GM18868 (cell line): ENCODE data around the gene CSPG5.

Experiments used
- ATAC-seq: cut with Tn5 transposase; IDR thresholded peaks from one replicate; pipeline ENCODE4 v1.9.1; 2021; ENCODE audit warnings: mild to moderate bottlenecking, moderate library complexity; ENCODE audit not compliant: unreplicated experiment

CSPG5 gene

DNA sequence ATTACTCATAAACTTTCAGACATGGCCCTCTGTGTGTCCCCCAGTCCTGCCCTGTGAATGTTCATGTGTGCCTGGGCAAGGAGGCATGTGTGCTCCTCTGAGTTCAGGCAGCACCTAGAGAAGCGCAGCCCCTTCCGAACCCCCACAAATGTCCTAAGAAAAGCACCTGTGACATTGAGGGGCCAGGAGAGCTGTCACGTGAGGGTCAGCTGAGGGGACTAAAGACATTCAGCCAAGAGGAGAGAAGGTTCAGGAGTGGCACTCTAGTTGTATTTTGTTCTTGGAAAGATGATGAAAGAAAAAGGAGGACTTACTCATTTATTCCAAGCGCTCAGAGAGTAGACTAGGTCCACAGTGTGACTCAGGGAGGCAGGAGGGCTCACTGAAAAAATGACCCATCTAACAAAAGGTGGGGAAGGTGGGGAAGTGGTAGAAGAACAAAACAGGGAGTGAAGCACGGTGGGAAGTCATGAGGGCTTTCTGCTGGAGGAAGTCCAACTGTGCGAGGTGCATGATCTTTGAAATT is 37.0 kb downstream of the CSPG5 start:
- ATAC-seq: no peak

DNA sequence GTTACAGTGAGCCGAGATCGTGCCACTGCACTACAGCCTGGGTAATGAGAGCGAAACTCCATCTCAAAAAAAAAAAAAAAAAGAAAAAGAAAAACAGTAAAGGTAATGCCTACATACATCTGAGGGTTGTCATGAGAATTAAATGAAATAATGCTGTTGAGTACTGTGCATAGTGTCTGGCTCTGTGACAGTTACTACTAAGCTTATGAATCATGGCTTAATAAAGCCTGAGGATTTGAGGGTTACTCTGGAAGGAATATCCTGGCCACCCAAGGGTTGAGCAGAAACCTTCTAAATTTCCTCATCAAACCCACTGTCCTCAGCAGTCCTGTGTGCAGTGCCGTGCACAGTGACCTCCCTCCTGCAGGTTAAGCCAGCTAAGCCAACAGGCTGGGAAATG is 38.4 kb downstream of the CSPG5 start:
- ATAC-seq: no peak

DNA sequence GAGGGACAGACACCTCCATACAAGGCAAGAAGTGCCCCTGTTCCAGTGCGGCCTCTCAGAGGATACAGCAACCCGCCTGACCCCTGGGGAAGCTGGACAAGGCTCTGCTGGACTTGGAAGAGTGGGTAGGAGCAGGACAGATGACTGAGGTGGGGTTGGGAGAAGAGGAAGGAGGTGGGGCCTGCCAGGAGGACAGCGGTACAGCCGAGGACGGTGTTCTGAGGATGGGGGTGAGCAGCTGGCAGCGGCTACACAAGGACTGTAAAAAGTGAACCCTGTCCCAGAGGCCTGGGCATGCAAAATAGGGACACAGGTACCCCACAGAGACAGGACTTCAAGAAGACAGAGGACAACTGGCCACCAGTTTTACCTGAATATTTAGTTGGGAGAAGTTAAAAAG is 41.7 kb downstream of the CSPG5 start:
- ATAC-seq: no peak

DNA sequence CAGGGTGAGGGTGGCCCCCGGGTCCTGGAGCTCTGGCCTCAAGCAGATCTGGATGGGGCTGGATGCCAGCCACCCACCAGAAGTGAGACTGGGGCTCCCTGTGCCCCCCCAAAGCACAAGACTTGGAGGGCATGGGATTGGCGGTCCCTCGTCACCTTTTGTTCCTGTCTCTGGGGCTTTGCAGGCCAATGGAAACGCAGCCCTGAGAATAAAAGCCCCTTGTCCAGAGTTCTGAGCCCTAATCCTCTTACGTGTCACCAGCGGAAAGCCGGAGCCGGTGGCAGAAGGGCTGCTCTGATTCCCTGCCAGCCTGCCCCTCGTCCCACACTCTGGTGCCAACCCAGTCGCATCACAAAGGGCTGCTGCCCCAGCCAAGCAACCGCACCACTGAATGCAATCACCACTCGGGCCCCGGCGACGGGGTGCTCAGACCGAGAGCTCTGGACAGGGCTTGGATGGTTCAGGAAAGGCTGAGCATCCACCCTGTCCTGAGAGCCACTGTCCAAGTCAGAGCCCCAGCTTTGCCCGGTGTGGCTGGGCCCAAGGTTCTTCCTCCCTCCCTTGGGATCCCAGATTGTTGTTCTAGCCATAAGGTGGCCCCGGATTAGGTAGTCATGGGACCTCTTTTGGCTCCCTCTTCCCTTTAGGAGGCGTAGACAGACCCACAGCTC is 42.3 kb downstream of the CSPG5 start:
- no peak for ATAC-seq

DNA sequence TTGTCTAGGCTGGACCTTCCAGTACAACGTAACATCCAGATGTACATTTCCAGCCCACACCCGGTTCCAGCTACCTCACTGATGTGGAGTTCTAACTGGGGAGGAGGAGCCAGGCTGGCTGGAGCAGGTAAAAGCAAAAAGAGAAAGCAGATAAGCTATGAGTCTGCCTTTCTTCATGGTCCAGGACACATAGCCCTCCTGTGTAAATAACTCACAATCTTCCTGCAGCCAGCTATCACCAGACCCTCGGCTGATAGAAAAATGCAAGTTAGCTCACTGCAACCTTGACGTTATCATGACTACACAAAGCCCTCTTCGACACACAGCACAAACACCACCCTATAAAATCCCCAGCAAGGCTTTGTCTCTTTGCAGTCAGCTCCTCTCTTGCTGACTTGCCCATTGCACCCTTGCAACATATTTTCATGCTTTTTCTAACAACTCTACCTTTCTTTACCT is 44.6 kb downstream of the CSPG5 start:
- ATAC-seq: no peak

DNA sequence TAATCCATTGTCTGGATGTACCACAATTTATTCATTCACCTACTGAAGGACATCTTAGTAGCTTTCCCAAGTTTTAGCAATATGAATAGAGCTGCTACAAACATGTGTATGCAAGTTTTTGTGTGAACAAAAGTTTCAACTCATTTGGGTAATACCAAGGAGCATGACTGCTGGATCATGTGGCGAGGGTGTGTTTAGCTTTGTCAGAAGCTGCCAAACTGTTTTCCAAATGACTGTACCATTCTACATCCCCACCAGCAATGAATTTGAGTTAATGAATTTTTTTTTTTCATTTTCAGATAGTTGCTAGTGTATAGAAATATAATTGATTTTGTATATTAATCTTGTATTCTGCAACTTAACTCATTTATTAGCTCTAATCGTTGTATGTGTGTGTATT is 45.2 kb downstream of the CSPG5 start:
- ATAC-seq: no peak

DNA sequence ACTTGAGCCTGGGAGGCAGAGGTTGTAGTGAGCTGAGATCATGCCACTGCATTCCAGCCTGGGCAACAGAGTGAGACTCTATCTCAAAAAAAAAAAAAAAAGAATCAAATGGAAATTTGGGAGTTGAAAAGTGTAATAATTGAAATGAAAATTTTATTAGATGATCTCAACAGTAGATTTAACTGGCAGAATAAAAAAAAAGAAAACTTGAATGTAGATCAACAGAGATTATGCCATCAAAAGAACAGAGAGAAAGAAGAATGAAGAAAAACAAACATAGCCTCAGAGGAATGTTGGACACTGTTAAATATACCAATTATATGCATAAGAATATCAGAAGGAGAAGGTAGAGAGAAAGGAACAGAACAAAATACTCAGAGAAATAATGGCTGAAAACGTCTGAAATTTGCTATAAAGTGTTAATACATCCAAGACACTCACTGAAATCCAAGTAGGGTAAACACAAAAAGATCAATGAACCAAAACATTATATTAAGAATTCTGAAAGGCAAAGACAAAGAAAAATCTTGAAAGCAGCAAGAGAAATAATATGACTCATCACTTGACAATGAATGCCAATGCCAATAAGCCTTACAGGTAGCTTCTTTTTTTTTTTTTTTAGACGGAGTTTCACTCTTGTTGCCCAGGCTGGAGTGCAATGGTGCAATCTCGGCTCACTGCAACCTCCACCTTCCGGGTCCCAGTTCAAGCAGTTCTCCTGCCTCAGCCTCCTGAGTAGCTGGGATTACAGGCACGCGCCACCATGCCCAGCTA is 50.5 kb downstream of the CSPG5 start:
- ATAC-seq: no peak

DNA sequence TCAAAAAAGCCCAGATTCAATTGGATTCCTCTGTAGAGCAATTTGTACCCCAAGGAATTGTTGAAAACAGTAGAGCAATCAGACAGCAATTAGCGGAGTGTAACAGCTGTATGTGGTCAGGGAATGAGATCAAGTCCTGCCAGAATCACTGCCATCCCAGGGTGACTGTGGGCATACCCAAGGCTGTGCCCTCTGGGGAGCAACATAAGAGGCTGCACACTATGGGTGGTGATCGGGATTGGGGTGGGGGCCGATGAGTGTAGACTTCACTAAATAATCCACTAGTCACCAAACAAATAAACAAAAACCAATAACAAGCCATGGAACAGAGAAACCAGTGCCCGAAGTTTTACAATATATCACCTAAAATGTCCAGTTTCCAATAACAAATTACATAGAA is 53.0 kb downstream of the CSPG5 start:
- no peak for ATAC-seq

DNA sequence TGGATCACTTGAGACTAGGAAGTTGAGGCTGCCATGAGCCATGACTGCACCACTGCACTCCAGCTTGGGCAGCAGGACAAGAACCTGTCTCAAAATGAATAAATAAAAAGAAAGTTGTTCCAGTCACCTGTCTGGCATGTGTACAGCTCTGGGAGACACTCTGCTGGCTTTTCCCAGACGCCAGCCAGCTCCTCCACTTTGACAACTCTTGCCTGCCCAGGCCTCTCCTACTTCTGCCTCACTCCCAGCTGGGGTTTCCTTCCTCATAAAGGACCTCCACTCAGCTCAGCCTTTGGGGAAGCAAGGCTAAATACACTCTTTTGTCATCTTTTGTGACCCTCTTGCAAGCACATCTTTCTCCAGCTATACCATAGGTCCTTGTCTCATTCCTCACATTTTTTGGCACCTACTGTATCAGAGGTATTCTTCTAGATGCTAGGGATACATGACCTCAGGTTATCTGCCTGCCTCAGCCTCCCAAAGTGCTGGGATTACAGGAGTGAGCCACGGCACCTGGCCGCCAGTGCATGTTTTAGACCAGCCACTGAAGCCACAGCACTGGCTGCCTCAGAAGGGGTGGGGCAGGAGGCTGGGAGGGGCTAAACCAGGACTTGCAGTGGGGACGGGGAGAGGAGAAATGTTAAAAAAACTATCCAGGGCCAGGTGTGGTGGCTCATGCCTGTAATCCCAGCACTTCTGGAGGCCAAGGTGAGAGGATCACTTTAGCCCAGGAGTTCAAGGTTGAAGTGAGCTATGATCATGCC is 55.2 kb downstream of the CSPG5 start:
- no peak for ATAC-seq

DNA sequence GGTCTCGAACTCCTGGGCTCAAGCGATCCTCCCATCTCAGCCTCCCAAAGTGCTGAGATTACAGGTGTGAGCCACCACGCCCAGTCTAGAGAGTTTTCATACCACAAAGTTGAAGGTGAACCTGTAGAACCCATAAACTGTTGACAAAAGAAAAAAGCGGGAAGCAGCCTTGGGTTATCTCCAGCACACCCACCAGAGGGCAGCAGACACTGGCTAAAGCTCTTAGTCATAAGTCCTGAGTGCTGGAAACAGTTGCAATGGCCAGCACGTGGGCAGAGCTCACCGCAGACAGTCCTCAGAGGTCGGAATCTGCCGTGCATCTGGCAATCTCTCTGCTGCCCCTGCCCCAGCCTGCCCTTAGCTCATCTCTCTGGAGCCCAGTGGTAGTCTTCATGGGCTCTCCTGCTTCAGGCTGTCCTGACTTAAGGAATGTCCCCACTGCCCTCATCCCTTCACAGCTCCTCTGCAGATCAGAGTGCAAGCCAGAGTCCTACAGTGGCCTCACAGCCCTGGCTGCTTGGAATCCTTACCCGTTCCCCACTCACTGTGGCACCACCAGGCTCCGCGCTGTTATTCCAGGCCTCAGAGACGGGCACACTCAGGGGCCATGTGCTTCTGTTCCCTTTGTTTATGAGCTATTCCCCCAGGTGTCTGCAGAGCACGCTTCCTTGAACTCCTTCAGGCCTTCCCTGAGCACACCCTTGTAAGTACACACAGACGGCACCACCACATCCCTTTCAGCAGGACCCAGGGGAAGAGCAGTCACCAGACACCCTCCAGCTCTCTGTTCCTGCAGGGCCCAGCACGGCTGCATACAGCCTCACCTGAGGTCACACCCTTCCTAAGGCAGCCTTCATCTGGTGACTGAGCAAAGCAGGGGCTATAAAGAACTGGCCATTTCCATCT is 56.3 kb downstream of the CSPG5 start:
- no peak for ATAC-seq

DNA sequence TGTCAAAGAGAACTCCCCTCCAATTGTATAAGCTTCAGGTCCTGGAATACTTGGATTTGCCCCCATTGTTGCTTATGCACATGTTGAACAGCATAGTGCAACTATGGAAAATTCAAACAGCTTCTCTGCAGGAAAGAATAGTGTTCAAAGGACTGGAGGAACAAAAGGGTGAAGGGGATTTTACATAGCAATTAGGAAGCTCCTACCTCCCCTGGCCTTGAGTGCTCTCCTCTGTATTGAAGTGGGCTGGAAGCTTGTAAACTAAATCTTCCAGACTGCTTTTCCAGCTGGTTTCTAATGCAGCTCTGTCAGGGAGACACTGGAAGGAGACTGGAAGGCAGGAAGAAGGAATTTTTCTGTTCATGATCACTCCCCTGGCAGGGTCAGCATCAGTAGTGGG is 57.9 kb downstream of the CSPG5 start:
- ATAC-seq: no peak

DNA sequence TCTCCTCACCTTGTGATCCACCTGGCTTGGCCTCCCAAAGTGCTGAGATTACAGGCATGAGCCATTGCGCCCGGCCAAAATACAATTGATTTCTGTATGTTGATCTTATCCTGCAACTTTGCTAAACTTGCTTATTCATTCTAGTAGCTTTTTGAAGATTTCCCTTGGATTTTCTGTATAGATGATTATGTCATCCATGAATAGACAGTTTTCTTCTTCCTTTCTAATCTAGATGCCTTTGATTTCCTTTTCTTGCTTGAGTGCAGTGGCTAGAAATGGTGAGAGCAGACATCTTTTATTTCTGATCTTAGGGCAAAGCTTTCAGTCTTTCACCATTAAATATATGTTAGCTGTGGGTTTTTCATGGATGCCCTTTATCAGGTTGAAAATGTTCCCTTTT is 60.7 kb downstream of the CSPG5 start:
- ATAC-seq: no peak

DNA sequence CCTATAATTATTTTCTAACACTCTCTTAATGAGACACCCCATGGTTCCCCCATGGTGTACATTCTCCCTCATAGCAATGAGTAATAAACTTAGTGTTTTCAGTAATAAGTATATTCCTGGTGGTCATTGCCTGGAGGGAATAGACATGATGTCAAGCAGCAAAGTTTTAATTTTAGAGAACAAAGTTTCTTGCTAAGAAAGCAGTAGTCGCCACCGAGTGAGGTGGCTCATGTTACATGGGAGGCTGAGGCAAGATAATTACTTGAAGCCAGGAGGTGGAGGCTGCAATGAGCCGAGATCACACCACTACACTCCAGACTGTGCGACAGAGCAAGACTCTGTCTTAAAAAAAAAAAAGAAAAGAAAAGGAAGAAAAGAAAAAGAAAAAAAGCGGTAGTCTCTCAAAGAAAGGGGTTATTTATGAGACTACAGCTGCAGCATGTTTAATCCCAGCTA is 62.8 kb downstream of the CSPG5 start:
- no peak for ATAC-seq

DNA sequence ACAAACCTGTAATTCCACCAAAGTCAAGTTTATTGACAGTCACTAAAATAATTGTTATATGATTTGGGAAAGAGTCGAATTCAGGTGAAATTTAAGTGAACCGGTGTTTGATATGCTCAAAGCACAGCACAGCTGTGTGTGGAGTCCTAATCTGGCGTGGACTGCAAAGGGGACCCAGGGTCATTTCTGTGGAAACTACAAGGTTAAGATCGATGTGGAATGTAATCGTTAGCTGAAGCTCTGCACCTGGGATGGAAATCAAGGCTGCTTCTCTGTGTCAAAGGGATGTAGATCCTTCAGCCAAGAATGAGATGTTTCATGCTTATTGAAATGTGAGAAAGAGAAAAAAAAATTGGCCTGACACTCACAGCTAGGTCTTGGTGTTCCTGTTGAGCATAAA is 63.6 kb downstream of the CSPG5 start:
- no peak for ATAC-seq

DNA sequence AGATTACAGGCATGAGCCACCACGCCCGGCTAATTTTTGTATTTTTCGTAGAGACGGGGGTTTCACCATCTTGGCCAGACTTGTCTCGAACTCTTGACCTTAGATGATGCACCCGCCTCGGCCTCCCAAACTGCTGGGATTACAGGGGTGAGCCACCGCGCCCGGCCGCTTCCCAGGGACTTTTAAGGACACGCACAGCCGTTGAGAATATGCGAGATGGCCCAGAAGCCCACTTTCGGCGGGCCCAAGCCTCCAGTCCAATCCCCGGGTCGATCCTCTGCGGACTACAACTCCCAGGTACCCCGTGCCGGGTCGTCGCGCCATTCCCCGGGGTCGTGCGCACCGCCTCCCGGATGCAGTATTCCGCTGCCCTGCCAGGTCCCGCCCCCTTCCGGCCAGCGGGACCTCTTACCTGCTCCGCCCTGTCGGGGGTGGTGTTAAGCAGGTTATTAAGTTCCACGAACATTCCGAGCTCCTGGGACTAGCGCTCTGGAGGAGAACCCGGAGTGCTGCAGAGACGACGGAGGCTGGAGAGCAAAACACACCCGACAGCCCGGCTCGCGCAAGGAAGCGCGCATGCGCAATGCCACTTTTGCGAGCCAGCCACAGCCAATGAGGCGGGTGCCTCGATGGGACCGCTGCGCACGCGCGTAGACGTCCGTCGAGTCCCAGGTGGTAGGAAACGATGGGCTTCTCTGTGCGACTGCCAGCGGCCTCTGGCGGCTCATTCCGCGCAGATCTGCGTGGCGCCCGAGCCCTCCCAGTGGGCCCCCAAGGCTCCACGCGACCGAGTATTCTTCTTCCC is 65.3 kb downstream of the CSPG5 start, which contains the start of gene ELP6:
Gene ELP6 (minus strand): TSS at position 588 of the 805 bp plus-strand sequence. CDS start 122 bp downstream, at position 466.
- ATAC-seq: peak; percentile 93

DNA sequence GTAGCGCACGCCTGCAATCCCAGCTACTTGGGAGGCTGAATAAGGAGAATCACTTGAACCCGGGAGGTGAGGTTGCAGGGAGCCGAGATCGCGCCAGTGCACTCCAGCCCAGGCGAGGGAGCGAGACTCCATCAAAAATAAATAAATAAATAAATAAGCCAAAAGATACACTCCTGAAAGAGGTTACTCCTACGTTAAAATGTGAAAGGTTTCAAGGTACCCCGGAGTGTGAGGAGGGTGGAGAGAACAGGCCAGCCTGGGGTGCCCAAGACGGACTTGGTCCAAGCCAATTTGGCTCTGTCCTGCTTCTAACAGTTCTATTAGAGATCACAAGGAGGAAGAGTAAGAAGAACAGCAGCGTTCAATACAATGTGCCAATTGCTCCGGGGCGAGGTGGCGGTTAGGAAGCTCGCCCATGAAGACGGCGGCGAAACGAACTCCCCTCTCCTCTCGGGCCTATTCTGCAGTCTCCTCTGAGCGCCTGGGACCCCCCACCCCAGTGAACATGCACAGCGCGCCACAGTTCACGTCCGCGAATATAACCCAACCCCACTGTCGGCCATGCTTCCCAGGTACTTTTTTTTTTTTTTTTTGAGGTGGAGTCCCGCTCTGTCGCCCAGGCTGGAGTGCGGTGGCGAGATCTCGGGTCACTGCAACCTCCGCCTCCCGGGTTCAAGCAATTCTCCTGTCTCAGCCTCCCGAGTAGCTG is 66.1 kb downstream of the CSPG5 start:
- peak; percentile 3 for ATAC-seq
